CD4-positive, alpha-beta T cell treated with Interferon alpha-2 for 1 hour (primary cell): ENCODE data around the gene KRT35.

Experiments
- DNase-seq, 2 donors: peaks; one replicate each; pipeline ENCODE4 v3.0.0-alpha.2; 2020 to 2022

KRT35 gene

DNA sequence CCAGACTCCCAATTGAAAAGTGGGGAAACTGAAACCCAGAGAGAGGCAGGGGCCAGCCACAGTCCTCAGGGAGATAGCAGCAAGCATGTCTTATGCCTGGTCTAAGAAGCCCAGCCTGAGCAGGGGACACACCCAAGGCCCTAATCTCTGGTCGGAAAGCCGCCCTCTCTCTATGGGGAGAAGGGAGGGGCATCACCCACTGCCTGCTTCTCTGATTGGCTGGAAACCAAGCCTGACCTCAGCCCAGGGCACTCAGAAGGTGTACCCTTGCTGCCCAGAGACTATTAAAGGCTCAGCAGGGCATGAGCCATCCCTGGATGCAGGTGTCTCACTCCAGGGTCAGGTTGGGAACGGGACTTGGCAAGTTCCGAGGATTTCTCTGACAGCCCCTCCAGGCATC lies 30.2 kb upstream of the KRT35 start:
- DNase-seq, result no peak

DNA sequence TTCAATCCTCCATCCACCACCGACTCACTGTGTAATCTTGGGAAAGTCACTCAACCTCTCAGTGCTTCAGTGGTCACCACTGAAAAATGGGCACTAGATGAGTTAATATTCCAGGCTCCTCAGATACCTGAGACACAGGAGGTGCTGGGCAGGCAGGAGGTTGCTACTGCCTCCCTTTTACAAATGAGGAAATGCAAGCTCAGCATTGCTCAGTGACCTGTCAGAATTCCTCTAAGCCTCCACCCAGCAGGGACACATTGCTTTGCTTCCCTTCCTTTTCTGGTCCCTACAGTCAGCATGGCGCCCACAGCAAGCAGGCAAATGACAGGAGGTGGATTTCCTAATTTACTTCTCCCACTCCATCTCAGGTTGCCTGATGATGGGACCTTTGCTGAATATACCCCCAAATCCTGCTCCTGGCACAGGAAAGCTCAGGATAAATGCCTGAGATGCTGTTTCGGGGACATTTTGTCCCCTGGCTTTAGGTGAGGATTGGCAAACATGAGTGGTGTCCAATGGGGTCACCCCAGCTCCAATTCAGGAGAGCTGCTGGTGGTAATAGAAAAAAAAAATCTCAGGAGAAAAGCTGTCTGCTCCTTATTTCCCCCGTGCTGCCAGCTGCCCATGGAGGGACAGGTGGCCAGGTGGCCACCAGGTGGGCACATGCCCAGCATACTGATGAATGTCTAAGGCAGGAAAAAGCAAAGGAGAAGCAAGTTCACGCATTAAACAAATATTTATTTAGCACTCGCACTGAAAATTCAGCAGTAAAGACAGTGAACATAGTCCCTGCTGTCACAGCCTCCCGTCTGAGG lies 29.5 kb upstream of the KRT35 start:
- no peak for DNase-seq

GRCh38 chr17:41507315-41507880 lies 26.4 kb upstream of the KRT35 start:
- DNase-seq, result no peak

DNA sequence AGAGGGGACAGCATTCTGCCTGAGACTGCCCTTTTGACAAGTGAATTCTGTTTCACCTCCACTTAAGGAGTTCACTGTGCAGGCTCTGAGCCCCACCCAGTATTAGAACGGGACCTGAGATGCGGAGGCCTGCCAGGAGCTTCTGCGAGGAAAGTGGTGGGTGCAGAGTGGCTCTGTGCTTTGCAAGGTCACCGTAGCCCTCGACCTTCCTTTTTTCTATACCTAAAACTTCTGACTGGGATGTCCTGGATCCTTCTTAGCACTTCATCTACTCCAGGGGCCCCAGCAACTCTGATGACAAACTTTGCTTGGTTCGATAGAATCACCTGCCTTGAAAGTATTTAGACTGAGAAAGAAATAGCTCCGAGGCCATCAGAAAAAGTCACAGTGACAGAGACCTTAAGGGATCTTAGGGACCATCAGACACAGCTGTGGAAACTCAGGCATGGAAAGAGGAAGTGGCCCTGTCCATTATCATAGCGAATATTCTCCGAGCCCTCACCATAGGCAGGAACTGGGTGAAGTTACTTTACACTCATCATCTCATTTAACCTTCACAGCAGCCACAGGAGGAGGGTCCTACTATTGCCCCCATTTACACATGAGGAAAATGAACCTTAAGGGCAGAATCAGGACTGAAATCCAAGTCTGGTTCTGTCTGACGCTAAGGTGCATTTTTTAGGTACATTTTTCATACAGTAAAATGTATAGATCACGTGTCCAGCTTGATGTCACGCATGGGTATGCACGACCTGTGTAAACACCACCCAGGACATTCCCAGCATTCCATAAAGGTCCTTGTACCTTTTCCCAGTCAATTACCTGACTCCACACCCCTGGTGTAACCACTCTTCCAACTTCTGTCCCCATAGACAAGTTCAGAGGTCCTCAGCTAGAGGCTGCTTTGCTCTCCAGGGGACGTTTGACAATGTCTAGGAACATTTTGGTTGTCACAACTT lies 25.1 kb upstream of the KRT35 start:
- no peak for DNase-seq

DNA sequence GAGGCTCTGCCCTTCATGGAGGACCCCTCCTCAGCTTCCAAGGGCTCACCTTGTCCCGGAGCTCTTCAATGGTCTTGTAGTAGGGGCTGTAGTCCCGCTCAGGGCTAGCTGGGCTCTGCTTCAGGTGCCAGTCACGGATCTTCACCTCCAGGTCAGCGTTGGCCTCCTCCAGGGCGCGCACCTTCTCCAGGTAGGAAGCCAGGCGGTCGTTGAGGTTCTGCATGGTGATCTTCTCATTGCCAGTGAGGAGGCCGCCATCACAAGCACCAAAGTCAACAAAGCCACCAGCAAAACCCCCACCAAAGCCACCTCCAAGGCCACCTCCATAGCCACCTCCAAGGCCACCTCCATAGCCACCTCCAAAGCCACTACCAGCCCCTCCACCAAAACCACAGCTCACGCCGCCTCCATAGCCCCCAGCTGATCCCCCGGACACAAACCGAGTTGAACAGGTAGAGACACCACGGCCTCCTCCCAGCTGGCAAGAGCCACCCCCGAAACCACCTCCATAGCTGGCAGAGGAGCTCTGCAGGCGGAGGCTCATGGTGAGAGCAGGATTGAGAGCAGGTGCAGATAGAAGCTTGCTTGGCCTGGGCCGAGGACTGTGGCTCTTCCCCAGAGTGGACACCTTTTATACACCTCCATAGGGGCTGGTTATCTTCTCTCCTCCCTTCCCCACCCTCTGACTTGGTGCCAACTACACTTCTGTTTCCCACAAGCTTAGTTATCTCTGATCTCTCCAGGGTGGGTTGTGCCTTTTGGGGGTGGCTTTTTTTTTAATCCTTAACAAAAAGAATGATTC lies 24.3 kb upstream of the KRT35 start, which contains the start of gene KRT13:
KRT13 (minus strand) TSS at position 606 of the 802 bp plus-strand sequence; CDS start at position 544, 62 bp downstream.
- no peak for DNase-seq

DNA sequence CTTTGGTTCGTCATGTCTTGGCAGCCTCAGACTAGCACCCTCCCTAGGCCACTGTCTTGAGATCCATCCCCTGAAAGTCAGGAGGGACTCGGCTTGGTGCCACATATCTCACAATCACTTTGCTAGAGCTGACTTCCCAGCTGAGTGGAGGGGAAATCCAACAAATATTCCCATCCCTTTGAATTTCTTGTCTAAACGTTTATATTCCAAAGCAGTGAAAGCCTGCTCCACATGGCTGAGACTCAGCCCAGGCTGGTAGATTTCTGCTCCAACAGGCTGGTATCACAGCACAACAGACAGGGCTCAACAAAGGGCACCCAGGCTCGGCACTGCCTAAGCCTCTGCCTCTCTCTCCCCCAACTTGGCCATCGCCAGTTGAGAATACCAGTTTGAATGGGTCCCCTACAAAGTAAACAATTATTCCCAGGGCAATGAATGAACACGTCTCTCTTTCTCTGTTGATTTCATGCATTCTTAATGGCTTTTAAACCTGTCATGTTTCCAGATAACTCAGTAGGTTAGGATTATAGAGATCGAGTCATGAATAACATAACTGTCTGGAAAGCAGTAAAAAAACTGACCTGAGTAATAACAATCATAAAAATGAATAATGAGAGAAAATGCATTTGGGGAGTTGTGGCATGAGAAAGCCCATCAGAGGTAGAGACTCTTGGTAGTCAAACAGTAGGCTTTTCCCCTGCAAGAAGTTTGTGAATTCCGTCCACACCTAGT lies 23.5 kb upstream of the KRT35 start:
- no peak for DNase-seq

DNA sequence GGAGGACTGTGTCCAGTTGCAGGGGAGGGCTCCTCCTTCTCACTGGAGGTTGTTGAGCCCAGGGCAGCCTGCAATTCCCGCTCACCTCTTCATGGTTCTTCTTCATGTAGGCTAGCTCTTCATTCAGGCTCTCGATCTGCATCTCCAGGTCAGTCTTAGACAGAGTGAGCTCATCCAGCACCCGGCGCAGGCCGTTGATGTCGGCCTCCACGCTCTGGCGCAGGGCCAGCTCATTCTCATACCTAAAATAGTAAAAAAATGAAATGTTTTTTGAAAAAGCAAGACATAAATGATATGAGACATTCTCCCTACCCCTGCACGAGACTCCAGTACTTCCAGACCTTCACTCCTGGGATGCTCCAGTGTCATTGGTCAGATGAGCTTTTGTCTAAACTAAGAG lies 22.3 kb upstream of the KRT35 start:
- DNase-seq, result no peak

DNA sequence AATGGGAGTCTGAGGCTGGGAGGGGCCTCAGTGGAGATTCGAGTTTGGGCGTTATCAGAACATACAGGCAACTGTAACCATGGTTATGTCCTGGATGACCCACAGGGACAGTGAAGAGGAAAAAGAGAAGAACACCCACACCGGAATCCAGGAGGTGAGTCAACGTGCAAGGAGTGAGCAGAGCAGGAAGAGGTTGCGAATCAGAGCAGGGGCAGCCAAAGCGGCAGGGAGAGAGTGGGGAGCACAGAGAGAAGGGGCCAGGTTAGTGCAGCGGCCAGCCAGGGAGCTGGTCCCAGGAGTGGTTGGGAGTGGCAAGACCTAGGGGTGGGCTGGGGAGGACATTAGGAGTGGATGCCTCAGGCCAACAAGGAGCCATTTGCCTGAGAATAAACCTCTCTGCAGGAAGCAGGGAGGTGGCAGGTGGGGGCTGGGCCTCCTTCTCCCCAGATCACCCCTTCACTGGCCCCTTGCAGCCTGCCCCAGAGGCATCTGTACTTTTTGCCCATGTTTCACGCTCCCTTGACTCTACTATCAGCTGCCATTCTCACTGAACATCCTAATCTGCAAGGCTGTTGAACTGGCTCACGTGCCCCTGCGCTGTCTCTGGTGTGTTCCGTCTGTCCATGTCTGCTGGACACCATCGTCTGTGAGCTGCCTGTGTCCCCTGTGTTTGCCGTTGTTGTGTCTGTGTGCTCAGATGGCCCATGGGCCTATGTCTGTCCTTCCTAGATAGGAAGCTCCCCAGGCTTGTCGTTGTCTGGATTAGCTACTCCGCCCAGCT lies 19.4 kb upstream of the KRT35 start:
- no peak for DNase-seq

- no peak for DNase-seq
These were observed 18.8 kb upstream of the KRT35 start for GRCh38 chr17:41499714-41500113.

- DNase-seq, result no peak
These were observed 17.3 kb upstream of the KRT35 start for GRCh38 chr17:41498276-41498675.

DNA sequence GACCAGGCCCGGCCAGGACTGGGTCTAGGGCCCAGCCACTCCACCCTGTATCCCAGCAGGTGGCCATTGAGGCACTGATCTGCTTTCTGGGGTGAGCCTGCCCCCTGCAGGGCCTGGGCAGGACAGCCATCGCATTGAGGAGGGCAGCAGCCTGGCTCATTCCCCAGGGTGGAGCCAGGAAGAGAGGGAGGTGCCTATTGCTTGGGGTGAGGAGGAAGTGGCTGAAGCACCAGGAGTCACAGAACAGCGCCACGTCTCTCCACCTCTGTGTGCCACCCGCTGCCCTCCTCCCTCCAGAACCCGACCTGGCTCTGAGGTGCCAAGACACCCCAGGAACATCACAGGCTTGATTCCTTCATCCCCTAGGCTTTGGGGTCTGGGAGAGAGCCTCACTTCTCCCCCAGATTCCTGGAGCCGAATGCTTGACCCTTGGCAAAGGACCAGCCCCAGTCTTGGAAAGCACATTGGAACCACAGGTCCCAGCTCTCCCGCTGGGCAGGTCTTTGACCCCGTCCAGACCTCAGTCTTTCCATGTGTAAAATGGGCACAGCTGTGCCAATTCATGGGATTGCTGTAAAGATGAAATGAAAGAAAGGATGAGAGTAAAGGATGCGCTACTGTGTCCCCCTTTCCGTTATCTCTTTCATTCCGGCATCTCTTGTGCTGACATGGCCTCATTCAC lies 16.0 kb upstream of the KRT35 start:
- peak; percentile 71 to 72 for DNase-seq

- DNase-seq, result no peak
These were observed 13.6 kb upstream of the KRT35 start for GRCh38 chr17:41494524-41494923.

GRCh38 chr17:41492771-41493170 lies 11.8 kb upstream of the KRT35 start:
- DNase-seq, result no peak

DNA sequence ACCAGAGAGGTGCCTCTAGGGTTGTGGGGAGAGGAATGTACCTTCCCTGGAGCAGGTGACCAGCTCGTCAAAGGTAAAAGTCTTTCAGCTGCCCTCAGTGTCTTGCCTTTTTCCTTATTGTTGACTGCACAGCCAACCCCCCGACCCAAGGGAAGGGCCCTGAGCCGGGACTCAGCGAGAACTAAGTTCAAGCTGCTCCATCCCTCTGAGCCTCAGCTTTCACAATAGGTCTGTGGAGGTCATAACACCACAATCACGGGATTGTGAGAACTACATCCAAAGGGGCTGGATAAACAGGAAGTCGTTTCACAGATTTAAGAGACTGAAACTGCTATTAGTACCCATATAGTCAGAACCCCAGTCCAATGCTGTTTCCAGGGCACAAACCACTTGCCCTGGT lies 11.4 kb upstream of the KRT35 start:
- peak in 1 of 2 donors; percentile 15 for DNase-seq

- DNase-seq, result no peak
These were observed 10.5 kb upstream of the KRT35 start for GRCh38 chr17:41491476-41491875.

DNA sequence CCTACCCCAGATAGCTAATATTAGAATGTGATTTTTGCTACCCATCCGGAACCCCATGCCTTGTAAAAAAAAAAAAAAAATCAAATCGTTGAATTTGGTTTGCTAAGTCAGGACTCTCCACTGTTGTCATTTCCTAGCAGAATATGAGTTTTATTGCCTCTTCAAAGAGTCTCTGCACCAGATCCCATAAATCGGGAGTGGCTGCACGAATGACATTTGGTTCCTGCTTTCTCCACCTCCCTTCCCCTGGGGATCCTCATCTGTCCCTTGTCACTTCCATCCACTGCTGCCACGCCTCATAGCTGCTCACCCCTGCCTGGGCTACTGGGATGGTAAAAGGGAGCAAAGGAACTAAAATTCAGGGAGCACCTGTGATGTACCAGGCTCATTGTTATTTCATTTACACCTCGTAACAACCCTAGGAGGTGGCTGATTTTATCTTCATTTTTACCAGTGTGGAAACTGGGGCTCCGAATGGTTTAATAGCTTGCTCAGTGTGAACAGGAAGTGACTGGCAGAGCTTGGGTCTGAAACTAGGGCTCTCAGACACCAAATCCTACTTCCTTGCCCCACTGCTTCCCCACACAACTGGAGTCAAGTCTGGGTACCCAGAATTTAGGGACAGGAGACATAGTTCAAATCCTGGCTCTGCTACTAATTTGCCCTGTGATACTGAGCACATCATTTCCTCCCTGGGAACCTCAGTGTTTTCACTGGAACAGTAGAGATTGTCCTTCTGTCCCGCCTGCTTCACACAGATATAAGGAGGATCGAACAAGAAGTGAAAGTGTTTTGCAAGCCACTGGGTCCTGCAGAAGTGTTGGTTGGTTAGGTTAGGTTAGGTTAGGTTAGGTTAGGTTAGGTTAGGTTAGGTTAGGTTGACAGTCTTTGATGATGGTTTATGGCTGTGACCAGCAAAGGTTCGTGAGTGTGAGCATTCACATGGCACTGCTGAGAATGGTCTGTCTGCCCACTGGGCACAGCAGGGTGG lies 9.3 kb upstream of the KRT35 start:
- no peak for DNase-seq

DNA sequence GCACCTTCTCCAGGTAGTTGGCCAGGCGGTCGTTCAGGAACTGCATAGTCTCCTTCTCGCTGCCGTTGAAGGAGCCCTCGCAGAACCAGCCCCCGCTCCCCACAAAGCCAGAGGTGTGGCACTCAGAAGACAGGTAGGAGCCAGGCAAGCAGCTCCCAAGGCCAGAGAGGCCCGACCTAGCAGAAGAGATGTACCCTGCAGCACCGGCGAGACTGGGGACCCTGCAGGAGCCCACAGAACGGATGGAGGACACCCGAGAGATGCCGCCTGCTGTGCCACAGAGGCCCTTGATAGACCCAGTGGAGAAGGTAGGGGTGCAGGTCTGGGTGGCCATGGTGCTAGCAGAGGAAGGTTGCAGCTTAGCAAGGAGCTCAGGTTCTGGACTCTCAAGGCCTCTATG lies 8.6 kb upstream of the KRT35 start, which contains the start of gene KRT36:
KRT36 (minus strand) TSS at position 380 of the 400 bp plus-strand sequence; CDS start at position 334, 46 bp downstream.
- no peak for DNase-seq

- DNase-seq, result peak in 1 of 2 donors; percentile 20
These were observed 6.0 kb upstream of the KRT35 start for GRCh38 chr17:41486809-41487530.
